Measurements from ENCODE around the gene MYO9B. TPM values are rescaled to one million over a fixed set of nuclear protein-coding genes. Genes with fewer than 3 reads are reported as not detected.

MYO9B gene
- total RNA-seq, 1 experiment from 2014 or later = 85.4 TPM

GRCh38 chr19:17205237-17206140, 129.9 kb downstream of the MYO9B start:
- intact Hi-C loops (cut with micrococcal nuclease; ENCODE audit: unreplicated experiment) = loop anchor here (2.0 kb wide), 1 partner anchor 77 kb away; no protein-coding TSS in a partner anchor
- no peaks in the 10 kb centered on the region for H3K9me3 ChIP-seq (ENCODE audit: low read depth, low read length, poor library complexity, severe bottlenecking)
- H3K36me3 ChIP-seq (ENCODE audit: insufficient read depth, low read length, poor library complexity, severe bottlenecking) = peaks cover 20% of the 10 kb centered on the region

GRCh38 chr19:17206736-17207581, 131.4 kb downstream of the MYO9B start:
- CTCF ChIA-PET = no interaction called here
- Histone ChIP-seq H3K9me3 (ENCODE audit: low read depth, low read length, poor library complexity, severe bottlenecking) (no peaks in the 10 kb centered on the region), H3K4me3 (ENCODE audit: low read depth, low read length, poor library complexity, severe bottlenecking) (no peak overlapping the region), H3K27ac (ENCODE audit: low read depth, low read length, poor library complexity, severe bottlenecking) (no peak overlapping the region), H3K4me1 (ENCODE audit: insufficient read depth, low read length, poor library complexity, severe bottlenecking) (no peaks in the 10 kb centered on the region), H3K27me3 (replicated peaks; ENCODE audit: insufficient read depth, low read depth, low read length, poor library complexity) (no peaks in the 10 kb centered on the region), H3K36me3 (ENCODE audit: insufficient read depth, low read length, poor library complexity, severe bottlenecking) (peaks cover 9% of the 10 kb centered on the region)
- intact Hi-C loops (cut with micrococcal nuclease; ENCODE audit: unreplicated experiment) = no loop called here
- no peak for DNase-seq (ENCODE audit: low spot score)
- no peak for TF ChIP-seq CTCF (conservative IDR thresholded peaks at IDR 0.05; ENCODE audit: low read depth, low read length)
- TF ChIP-seq EZH2 (IDR thresholded peaks at IDR 0.05; ENCODE audit: borderline replicate concordance, low read depth, low read length, poor library complexity, severe bottlenecking) = no peak
- no TSS peak for BruUV-seq (replicated peaks)
- POLR2A ChIA-PET (ENCODE audit: low non-redundant PET) = no interaction called here

More at GRCh38 chr19:17205237-17206140, 129.9 kb downstream of the MYO9B start:
- no peaks in the 10 kb centered on the region for H3K27me3 ChIP-seq (replicated peaks; ENCODE audit: insufficient read depth, low read depth, low read length, poor library complexity)
- H3K4me1 ChIP-seq (ENCODE audit: insufficient read depth, low read length, poor library complexity, severe bottlenecking) = no peaks in the 10 kb centered on the region
- no peak overlapping the region for H3K4me3 ChIP-seq (ENCODE audit: low read depth, low read length, poor library complexity, severe bottlenecking)
- POLR2A ChIA-PET (ENCODE audit: low non-redundant PET) = interaction anchor here (0.6 kb wide), 1 partner anchor 594 kb away, joined by 3 read pairs; no protein-coding TSS in a partner anchor
- peak; percentile 60 for DNase-seq (ENCODE audit: low spot score)
- TF ChIP-seq EZH2 (IDR thresholded peaks at IDR 0.05; ENCODE audit: borderline replicate concordance, low read depth, low read length, poor library complexity, severe bottlenecking) (no peak), CTCF (conservative IDR thresholded peaks at IDR 0.05; ENCODE audit: low read depth, low read length) (peak; percentile 74)
- no peak overlapping the region for H3K27ac ChIP-seq (ENCODE audit: low read depth, low read length, poor library complexity, severe bottlenecking)
- BruUV-seq (replicated peaks) = no TSS peak
- CTCF ChIA-PET = interaction anchor here (1.0 kb wide), 1 partner anchor 38 kb away, joined by 3 read pairs; no protein-coding TSS in a partner anchor

GRCh38 chr19:17209126-17210036, 133.8 kb downstream of the MYO9B start:
- H3K4me3 ChIP-seq (ENCODE audit: low read depth, low read length, poor library complexity, severe bottlenecking) = no peak overlapping the region
- TF ChIP-seq CTCF (conservative IDR thresholded peaks at IDR 0.05; ENCODE audit: low read depth, low read length) (no peak), EZH2 (IDR thresholded peaks at IDR 0.05; ENCODE audit: borderline replicate concordance, low read depth, low read length, poor library complexity, severe bottlenecking) (no peak)
- DNase-seq (ENCODE audit: low spot score) = peak; percentile 83
- H3K36me3 ChIP-seq (ENCODE audit: insufficient read depth, low read length, poor library complexity, severe bottlenecking) = no peaks in the 10 kb centered on the region
- BruUV-seq (replicated peaks) = no TSS peak
- H3K4me1 ChIP-seq (ENCODE audit: insufficient read depth, low read length, poor library complexity, severe bottlenecking) = peaks cover 2% of the 10 kb centered on the region
- ChIA-PET CTCF (no interaction called here), POLR2A (ENCODE audit: low non-redundant PET) (no interaction called here)
- intact Hi-C loops (cut with micrococcal nuclease; ENCODE audit: unreplicated experiment) = no loop called here
- H3K27me3 ChIP-seq (replicated peaks; ENCODE audit: insufficient read depth, low read depth, low read length, poor library complexity) = no peaks in the 10 kb centered on the region
- no peak overlapping the region for H3K27ac ChIP-seq (ENCODE audit: low read depth, low read length, poor library complexity, severe bottlenecking)
- no peaks in the 10 kb centered on the region for H3K9me3 ChIP-seq (ENCODE audit: low read depth, low read length, poor library complexity, severe bottlenecking)

All from A673 (cell line).